Measurements from ENCODE around the gene TMEM145.

DNA sequence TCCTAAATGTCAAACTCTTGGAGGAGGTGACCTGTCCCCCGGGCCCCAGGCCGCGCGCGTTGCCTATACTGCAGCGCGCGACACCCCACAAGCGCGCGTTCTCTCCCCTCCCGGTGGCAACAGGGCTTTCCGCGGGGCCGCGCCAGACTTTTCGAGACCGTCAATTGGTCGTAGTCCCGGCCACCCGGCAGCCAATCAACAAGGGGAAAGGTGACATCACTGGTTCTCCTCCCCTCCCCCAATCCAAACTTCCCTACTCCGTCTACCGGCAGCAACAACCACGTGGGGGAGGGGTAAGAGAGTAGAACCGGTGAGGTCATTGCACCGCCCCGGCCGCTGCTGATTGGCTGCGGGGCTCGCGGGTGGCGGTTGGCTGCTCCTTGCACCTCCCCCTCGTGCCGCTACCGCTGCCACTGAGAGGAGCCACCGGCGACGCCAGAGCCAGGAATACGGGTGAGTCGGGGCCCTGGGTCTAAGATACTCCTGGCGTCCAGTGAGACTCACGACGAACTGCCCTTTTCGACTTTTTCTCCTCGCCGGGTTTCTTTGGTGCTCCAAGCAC lies 44.9 kb upstream of the TMEM145 start:
- TF ChIP-seq CTCF (IDR thresholded peaks at IDR 0.05) (peak in 2 of 4 experiments; percentile 22 to 44), POLR2A (IDR thresholded peaks at IDR 0.05) (peak; percentile 96)

Measured in uterus (tissue), 2 donors.